Esophagus muscularis mucosa (tissue), 3 donors: ENCODE data around the gene MSH3.
"Not testable (repeated sequence)": the region's sequence is repeated elsewhere in the genome, so short reads cannot be mapped to it uniquely, and the experiment has no call there.

Experiments used
- POLR2A ChIP-seq: fragments of 450-650 bp; IDR thresholded peaks from one replicate; pipeline ENCODE4 v1.6.1; 2017; ENCODE audit warnings: antibody characterized with exemption, moderate library complexity, mild to moderate bottlenecking, low read depth
- TF ChIP-seq, protein P1 (sequence below), 3 experiments: fragments of 200-600 bp in 2 of 3; fragments of 450-650 bp in 1 of 3; sonication (generic) in 2 of 3; IDR thresholded peaks; one replicate each; pipeline ENCODE4 v1.5.1; 2017 to 2019; ENCODE audit warnings: antibody characterized with exemption in 3 of 3, mild to moderate bottlenecking in 2 of 3, moderate library complexity in 1 of 3

GRCh38 chr5:80824159-80824558, 169.7 kb downstream of the MSH3 start:
- TF ChIP-seq POLR2A, result not testable (repeated sequence)
- TF ChIP-seq, protein P1, sequence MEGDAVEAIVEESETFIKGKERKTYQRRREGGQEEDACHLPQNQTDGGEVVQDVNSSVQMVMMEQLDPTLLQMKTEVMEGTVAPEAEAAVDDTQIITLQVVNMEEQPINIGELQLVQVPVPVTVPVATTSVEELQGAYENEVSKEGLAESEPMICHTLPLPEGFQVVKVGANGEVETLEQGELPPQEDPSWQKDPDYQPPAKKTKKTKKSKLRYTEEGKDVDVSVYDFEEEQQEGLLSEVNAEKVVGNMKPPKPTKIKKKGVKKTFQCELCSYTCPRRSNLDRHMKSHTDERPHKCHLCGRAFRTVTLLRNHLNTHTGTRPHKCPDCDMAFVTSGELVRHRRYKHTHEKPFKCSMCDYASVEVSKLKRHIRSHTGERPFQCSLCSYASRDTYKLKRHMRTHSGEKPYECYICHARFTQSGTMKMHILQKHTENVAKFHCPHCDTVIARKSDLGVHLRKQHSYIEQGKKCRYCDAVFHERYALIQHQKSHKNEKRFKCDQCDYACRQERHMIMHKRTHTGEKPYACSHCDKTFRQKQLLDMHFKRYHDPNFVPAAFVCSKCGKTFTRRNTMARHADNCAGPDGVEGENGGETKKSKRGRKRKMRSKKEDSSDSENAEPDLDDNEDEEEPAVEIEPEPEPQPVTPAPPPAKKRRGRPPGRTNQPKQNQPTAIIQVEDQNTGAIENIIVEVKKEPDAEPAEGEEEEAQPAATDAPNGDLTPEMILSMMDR (IDR thresholded peaks at IDR 0.05), result not testable (repeated sequence)
